GM10266 (cell line): Measurements from ENCODE around the gene PDIA2.
"Not testable (repeated sequence)": the region's sequence is repeated elsewhere in the genome, so short reads cannot be mapped to it uniquely, and the experiment has no call there.

Experiments used
- DNase-seq: peaks from one replicate; pipeline ENCODE4 v3.0.0; 2012; ENCODE audit errors: extremely low spot score
- CTCF ChIP-seq: IDR thresholded peaks from 2 replicates; pipeline ENCODE4 v1.5.1; 2012; ENCODE audit warnings: mild to moderate bottlenecking, low read depth; ENCODE audit not compliant: control insufficient read depth, insufficient read depth; ENCODE audit errors: missing control alignments

Gene PDIA2

DNA sequence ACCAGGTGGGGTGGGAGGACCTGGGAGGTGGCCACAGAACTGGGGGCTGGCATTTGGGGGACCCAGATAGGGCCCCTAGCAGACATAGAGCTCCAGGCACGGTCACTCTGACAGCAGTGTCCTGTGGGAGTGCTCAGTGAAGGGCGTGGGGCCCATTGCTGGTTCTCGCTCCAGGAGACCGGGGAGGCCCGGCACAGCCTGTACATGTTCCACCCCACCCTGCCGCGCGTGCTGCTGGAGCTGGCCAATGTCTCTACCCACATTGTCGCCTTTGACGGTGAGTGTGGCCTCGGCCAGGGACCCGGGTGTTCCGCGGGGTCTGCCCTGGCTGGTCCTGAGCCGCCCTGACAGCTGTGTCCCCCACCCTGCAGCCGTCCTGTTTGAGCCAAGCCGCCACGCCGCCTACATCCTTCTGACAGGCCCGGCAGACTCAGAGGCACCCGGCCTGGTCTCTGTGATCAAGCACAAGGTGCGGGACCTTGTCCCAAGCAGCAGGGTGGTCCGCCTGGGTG, 18.5 kb upstream of the PDIA2 start:
- TF ChIP-seq CTCF: no peak
- no peak for DNase-seq

DNA sequence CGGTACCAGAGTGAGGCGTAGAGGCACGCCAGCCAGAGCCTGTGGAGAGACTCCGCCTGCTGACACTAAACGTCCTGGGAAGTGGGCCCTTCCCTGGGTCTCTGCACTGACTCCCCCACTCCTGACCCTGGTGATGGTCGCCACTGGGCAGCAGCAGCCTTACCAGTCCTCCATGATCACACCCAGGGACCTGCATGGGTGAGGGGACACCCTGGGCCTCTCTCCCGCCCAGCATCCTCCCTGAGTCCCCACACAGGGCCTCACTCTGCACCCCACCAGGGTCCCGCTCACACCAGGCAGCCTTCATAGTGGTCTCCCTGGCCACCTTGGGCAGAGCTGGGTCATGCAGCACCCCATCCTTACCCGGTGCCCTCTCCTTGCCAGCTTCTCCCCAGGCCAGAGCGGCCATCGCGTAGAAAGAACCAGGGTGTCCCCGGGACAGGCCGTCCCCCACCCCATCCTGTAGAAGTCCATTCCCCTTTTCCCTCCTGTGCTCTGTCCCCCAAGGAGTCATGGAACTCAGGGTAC, 17.9 kb upstream of the PDIA2 start:
- no peak for TF ChIP-seq CTCF
- DNase-seq: no peak

DNA sequence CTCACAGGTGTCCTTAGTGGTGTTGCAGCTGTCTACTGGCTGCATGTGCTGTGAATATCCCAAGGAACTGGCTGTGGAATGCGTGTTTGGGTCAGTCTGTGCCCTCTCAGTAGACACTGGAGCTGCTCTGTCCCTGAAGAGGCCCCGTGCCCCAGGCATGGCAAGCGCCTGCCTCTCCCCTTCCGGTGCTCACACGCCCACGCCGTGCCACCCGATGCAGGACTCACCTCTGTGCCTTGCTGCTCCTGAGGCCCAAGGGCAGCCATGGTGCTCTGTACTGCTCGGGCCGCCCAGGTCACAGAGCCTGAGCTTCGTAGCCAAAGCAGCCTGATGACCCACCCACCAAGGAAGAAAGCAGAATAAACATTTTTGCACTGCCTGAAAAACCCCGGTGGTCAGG, 17.3 kb upstream of the PDIA2 start:
- DNase-seq: no peak
- no peak for TF ChIP-seq CTCF

DNA sequence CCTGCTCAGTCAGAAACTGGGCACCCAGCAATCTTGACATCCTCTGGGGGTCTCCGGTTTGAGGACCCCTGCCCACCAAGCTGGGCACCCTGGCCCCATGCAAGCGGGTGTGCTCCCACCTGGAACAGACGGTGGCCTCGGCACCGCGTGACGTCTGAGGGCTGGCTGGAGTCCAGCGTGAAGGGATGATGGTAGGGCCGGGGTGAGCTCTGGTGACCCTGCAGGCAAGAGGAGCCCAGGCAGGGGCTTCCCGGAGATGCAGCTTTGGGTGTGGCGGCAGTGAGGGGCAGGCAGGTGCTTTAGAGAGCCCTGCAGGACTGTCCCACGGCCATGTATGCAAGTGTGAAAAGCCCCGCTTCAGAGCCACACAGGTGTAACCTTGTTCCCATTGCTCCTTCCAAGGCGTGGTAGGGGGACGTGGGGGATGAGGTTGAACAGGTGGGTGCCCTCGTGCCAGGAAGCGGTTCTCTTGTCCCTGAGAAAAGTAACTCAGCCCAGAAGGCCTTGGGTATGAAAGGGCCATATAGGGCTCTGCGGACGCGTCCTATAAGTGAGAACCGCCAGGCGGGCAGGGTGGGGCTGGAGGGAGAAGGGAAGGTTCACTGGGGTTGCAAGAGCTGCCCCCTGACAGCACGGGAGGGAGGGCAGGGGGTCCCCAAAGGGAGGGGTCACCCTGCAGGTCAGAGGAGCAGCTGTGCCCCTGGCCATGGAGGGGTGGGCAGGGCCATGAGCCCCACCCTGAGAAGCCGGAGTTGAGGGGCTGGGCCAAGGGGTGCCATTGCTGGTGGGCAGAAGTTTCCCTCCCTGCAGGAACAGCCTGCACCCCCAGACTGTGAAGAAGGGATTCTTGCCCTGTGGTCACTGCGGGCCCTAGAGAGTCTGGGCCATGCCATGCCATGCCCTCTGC, 16.5 kb upstream of the PDIA2 start:
- no peak for TF ChIP-seq CTCF
- DNase-seq: no peak

GRCh38 chr16:267562-267961, 15.4 kb upstream of the PDIA2 start:
- DNase-seq: not testable (repeated sequence)

- DNase-seq: no peak
- no peak for TF ChIP-seq CTCF
Observed at GRCh38 chr16:268141-269053, 14.6 kb upstream of the PDIA2 start.

DNA sequence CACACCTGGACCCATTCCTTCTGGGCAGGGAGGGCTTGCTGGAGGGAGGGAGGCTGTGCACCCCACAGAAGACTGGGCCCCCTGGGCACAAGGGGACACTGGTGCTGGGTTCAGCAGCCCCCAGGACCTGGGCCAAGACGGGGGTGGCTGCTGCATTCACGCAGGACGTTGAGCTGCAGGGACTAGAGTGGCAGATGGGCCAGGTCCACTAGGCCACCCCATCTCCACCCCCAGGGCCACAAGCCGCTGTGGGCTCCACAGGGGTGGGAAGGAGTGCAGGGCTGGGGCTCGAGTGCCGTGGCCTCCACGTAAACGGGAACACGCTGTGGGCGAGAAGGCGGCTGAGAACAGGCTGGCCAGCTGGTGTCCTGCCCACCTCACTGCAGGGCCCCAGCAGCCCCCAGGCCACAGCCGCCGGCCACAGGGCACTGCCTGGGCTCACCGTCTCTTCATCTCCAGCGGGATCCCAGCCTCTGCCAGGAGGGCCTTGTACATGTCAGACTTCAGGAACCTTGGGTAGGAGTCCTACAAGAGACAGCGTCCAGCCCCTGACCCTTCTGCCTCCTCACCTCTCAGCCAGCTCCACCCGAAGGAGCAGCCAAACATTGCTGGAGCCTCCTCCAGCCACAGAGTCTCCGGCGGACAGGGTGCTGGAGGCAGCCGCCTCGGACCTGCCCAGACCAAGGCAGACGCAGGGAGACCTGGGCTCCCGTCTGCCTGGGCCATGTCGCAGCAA, 13.7 kb upstream of the PDIA2 start:
- TF ChIP-seq CTCF: no peak
- DNase-seq: no peak
